ENCODE data around the gene SHQ1. TPM values are rescaled to one million over a fixed set of nuclear protein-coding genes. Genes with fewer than 3 reads are reported as not detected.

Gene SHQ1
- total RNA-seq, 2 experiments from 2014 or later = 9.4 to 13.1 TPM

DNA sequence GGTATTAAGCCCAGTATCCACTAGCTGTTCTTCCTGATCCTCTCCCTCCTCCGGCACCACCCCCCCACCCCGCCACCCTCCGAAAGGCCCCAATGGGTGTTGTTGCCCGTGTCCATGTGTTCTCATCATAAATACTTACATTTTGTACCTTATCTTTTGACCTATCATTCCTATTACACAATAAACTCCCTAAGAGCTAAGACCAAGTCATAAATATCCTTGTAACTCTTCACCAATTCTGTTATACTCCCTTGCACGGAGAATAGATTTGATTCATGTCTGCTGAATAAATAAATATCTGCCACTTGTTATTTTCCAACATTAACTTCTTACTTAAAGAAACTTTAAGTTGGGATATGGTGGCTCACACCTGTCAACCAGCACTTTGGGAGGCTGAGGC lies 43.9 kb downstream of the SHQ1 start:
- Mint-ChIP-seq H3K4me1 (ENCODE audit: low read depth) (peaks cover 13% of the 10 kb centered on the region), H3K27me3 (no peaks in the 10 kb centered on the region), H3K4me3 (no peak overlapping the region), H3K27ac (no peak overlapping the region), H3K9me3 (no peaks in the 10 kb centered on the region), H3K36me3 (ENCODE audit: low read depth) (peaks cover 31% of the 10 kb centered on the region)
- CTCF ChIA-PET = no interaction called here
- Histone ChIP-seq H3K9me3 (ENCODE audit: control insufficient read depth in 1 of 2, insufficient read depth in 1 of 2, low read length in 2 of 2) (no peaks in the 10 kb centered on the region), H3K4me3 (ENCODE audit: low read length) (no peak overlapping the region), H3K4me1 (ENCODE audit: insufficient read depth, low read length) (no peaks in the 10 kb centered on the region), H3K27me3 (ENCODE audit: control insufficient read depth in 1 of 2, insufficient read depth in 2 of 2, low read length in 2 of 2) (no peaks in the 10 kb centered on the region), H3K36me3 (ENCODE audit: insufficient read depth, low read length) (peaks cover 3% of the 10 kb centered on the region), H3K27ac (ENCODE audit: low read depth in 1 of 2, low read length in 2 of 2) (no peak overlapping the region)
- DNase-seq = no peak
- intact Hi-C loops (cut with DNase I, micrococcal nuclease) = loop anchor here in 1 of 2 experiments (5.0 kb wide), 1 partner anchor 37 kb away; no protein-coding TSS in a partner anchor
- no peak for ATAC-seq (ENCODE audit: poor library complexity)
- POLR2A ChIA-PET = no interaction called here
- TF ChIP-seq, protein P1, sequence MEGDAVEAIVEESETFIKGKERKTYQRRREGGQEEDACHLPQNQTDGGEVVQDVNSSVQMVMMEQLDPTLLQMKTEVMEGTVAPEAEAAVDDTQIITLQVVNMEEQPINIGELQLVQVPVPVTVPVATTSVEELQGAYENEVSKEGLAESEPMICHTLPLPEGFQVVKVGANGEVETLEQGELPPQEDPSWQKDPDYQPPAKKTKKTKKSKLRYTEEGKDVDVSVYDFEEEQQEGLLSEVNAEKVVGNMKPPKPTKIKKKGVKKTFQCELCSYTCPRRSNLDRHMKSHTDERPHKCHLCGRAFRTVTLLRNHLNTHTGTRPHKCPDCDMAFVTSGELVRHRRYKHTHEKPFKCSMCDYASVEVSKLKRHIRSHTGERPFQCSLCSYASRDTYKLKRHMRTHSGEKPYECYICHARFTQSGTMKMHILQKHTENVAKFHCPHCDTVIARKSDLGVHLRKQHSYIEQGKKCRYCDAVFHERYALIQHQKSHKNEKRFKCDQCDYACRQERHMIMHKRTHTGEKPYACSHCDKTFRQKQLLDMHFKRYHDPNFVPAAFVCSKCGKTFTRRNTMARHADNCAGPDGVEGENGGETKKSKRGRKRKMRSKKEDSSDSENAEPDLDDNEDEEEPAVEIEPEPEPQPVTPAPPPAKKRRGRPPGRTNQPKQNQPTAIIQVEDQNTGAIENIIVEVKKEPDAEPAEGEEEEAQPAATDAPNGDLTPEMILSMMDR (IDR thresholded peaks at IDR 0.05) = no peak

DNA sequence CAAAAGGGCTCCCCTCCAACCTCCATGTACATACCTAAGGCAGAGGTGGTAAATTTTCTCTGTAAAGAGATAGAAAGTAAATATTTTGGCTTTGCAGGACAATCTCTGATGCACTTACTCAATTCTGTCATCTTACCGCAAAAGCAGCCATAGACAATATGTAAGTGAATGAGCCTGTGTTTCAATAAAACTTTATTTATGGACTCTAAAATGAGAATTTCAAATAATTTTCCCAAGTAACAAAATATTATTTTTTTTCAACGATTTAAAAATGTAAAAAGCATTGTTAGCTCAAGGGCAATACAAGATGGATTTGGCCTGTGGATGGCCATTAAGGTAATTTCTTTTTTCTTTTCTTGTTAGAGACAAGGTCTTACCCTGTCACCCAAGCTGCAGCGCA lies 44.7 kb downstream of the SHQ1 start:
- peaks cover 30% of the 10 kb centered on the region for H3K36me3 Mint-ChIP-seq (ENCODE audit: low read depth)
- H3K4me1 ChIP-seq (ENCODE audit: insufficient read depth, low read length) = no peaks in the 10 kb centered on the region
- intact Hi-C loops (cut with DNase I, micrococcal nuclease) = loop anchor here in 1 of 2 experiments (5.0 kb wide), 1 partner anchor 36 kb away; no protein-coding TSS in a partner anchor
- peaks cover 15% of the 10 kb centered on the region for H3K4me1 Mint-ChIP-seq (ENCODE audit: low read depth)
- DNase-seq = no peak
- H3K4me3 ChIP-seq (ENCODE audit: low read length) = no peak overlapping the region
- H3K36me3 ChIP-seq (ENCODE audit: insufficient read depth, low read length) = no peaks in the 10 kb centered on the region
- CTCF ChIA-PET = interaction anchor here (1.0 kb wide), 1 partner anchor 9 kb away, joined by 4 read pairs; no protein-coding TSS in a partner anchor
- no peaks in the 10 kb centered on the region for H3K9me3 ChIP-seq (ENCODE audit: control insufficient read depth in 1 of 2, insufficient read depth in 1 of 2, low read length in 2 of 2)
- H3K27me3 ChIP-seq (ENCODE audit: control insufficient read depth in 1 of 2, insufficient read depth in 2 of 2, low read length in 2 of 2) = no peaks in the 10 kb centered on the region
- no peak overlapping the region for H3K27ac ChIP-seq (ENCODE audit: low read depth in 1 of 2, low read length in 2 of 2)
- H3K9me3 Mint-ChIP-seq = no peaks in the 10 kb centered on the region
- no peak overlapping the region for H3K27ac Mint-ChIP-seq
- H3K27me3 Mint-ChIP-seq = no peaks in the 10 kb centered on the region
- ATAC-seq (ENCODE audit: poor library complexity) = no peak
- H3K4me3 Mint-ChIP-seq = no peak overlapping the region
- TF ChIP-seq, protein P1 (IDR thresholded peaks at IDR 0.05) = no peak
- POLR2A ChIA-PET = interaction anchor here (1.4 kb wide), 1 partner anchor 9 kb away, joined by 4 read pairs; no protein-coding TSS in a partner anchor

DNA sequence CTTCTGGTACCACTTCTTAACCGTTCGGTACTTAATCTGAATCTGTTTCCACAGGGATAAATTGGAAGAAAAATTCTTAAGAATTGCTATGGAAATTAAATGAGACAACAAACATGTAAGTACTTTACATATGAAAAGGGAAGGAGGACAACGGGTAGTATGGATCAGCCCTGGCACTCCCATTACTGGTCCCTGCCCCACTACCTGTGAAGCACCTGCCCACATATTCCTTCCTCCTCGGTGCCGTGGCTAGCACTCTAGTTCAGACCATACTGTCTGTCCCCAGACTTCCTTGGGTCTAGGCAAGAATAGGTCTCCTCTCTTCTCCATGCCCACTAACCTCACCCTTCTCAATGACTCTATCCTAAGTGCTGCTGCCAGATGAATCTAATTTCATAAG lies 46.2 kb downstream of the SHQ1 start:
- Histone ChIP-seq H3K9me3 (ENCODE audit: control insufficient read depth in 1 of 2, insufficient read depth in 1 of 2, low read length in 2 of 2) (no peaks in the 10 kb centered on the region), H3K36me3 (ENCODE audit: insufficient read depth, low read length) (no peaks in the 10 kb centered on the region), H3K27me3 (ENCODE audit: control insufficient read depth in 1 of 2, insufficient read depth in 2 of 2, low read length in 2 of 2) (no peaks in the 10 kb centered on the region), H3K4me1 (ENCODE audit: insufficient read depth, low read length) (no peaks in the 10 kb centered on the region), H3K4me3 (ENCODE audit: low read length) (no peak overlapping the region), H3K27ac (ENCODE audit: low read depth in 1 of 2, low read length in 2 of 2) (no peak overlapping the region)
- ATAC-seq (ENCODE audit: poor library complexity) (no peak), DNase-seq (no peak)
- intact Hi-C loops (cut with DNase I, micrococcal nuclease) = loop anchor here in 1 of 2 experiments (5.0 kb wide), 1 partner anchor 35 kb away; no protein-coding TSS in a partner anchor
- TF ChIP-seq, protein P1 (IDR thresholded peaks at IDR 0.05) = no peak
- no peaks in the 10 kb centered on the region for H3K9me3 Mint-ChIP-seq
- peaks cover 35% of the 10 kb centered on the region for H3K36me3 Mint-ChIP-seq (ENCODE audit: low read depth)
- H3K27ac Mint-ChIP-seq = no peak overlapping the region
- H3K27me3 Mint-ChIP-seq = no peaks in the 10 kb centered on the region
- H3K4me3 Mint-ChIP-seq = no peak overlapping the region
- peaks cover 19% of the 10 kb centered on the region for H3K4me1 Mint-ChIP-seq (ENCODE audit: low read depth)
- ChIA-PET CTCF (no interaction called here), POLR2A (interaction anchor here (0.6 to 1.5 kb wide), 2 partner anchors 63 to 193 kb away, joined by 3 to 5 read pairs; no protein-coding TSS in a partner anchor)
